A549 (cell line): ENCODE measurements around the gene FXYD2. TPM values are rescaled to one million over a fixed set of nuclear protein-coding genes. Genes with fewer than 3 reads are reported as not detected.

Experiments
- ATAC-seq, 2 experiments: fragments of 200-7000 bp in 1 of 2; fragments of >200 bp in 1 of 2; cut with Nextera tagmentation in 1 of 2; cut with Tn5 transposase in 1 of 2; 3 replicates each; pipeline versions ENCODE4 v1.8.0 to v1.9.1; 2018 to 2020; ENCODE audit warnings: mild to moderate bottlenecking in 1 of 2, moderate library complexity in 1 of 2
- CTCF ChIA-PET: fragments of 300-600 bp; sonication (Branson Sonifier 250); formaldehyde crosslinking; extraction: SDS; loops from one replicate; lab custom pipeline; 2021; ENCODE audit warnings: antibody characterized with exemption, inconsistent platforms; lab: Yijun Ruan, JAX
- POLR2A ChIA-PET: fragments of 350-600 bp; formaldehyde crosslinking; extraction: SDS; loops from one replicate; lab custom pipeline; 2021; ENCODE audit warnings: antibody characterized with exemption, inconsistent platforms; lab: Yijun Ruan, JAX
- DNase-seq, 2 experiments: peaks; one replicate each; pipeline versions ENCODE4 v3.0.0 to v3.0.0-alpha.2; 2011 to 2016; ENCODE audit warnings: low read depth in 1 of 2, low spot score in 1 of 2
- FAIRE-seq: peaks from 2 replicates; lab custom pipeline; 2011; peaks lifted over from hg19 to GRCh38; lab: Jason Lieb, UNC
- H3K27ac ChIP-seq, 2 experiments: fragments of >200 bp; sonication (Bioruptor Twin); formaldehyde crosslinking; 3 replicates each; pipeline ENCODE4 v1.5.1; 2016 to 2017
- H3K4me1 ChIP-seq: fragments of >200 bp; sonication (Bioruptor Twin); formaldehyde crosslinking; 3 replicates; pipeline ENCODE4 v1.6.1; 2016
- H3K4me2 ChIP-seq: fragments of >200 bp; sonication (Bioruptor Twin); formaldehyde crosslinking; 3 replicates; pipeline ENCODE4 v1.6.1; 2016
- H3K4me3 ChIP-seq: fragments of >200 bp; sonication (Bioruptor Twin); formaldehyde crosslinking; 3 replicates; pipeline ENCODE4 v1.5.1; 2016
- H3K9me3 ChIP-seq: fragments of >200 bp; sonication (Bioruptor Twin); formaldehyde crosslinking; 3 replicates; pipeline ENCODE4 v1.6.1; 2016
- CHD2 ChIP-seq: fragments of 150-350 bp; IDR thresholded peaks from 2 replicates; pipeline ENCODE4 v1.6.1; 2014; ENCODE audit warnings: low read length; ENCODE audit not compliant: partially characterized antibody
- EHMT2 ChIP-seq: fragments of 200-600 bp; sonication (generic); IDR thresholded peaks from 2 replicates; pipeline ENCODE4 v1.6.1; 2016; ENCODE audit warnings: antibody characterized with exemption, low read depth, mild to moderate bottlenecking, moderate library complexity
- EP300 ChIP-seq, 2 experiments: fragments of >200 bp; sonication (Bioruptor Twin); formaldehyde crosslinking; IDR thresholded peaks; 2 replicates in 1 of 2; 3 replicates in 1 of 2; pipeline ENCODE4 v1.6.1; 2016 to 2017
- HOXB5 ChIP-seq: fragments of 250-450 bp; sonication (Bioruptor Pico); IDR thresholded peaks from 2 replicates; pipeline ENCODE4 v1.5.0; 2020; ENCODE audit warnings: mild to moderate bottlenecking, moderate library complexity
- KDM1A ChIP-seq: fragments of 200-600 bp; sonication (generic); IDR thresholded peaks from 2 replicates; pipeline ENCODE4 v1.6.1; 2016; ENCODE audit warnings: low read depth, mild to moderate bottlenecking
- KDM5A ChIP-seq: fragments of 200-600 bp; sonication (generic); IDR thresholded peaks from 2 replicates; pipeline ENCODE4 v1.6.1; 2016; ENCODE audit warnings: antibody characterized with exemption, mild to moderate bottlenecking
- MAZ ChIP-seq: fragments of 150-350 bp; IDR thresholded peaks from 2 replicates; pipeline ENCODE4 v1.6.1; 2014; ENCODE audit warnings: antibody characterized with exemption, low read depth, low read length, borderline replicate concordance
- MYC ChIP-seq: IDR thresholded peaks from 2 replicates; pipeline ENCODE4 v1.6.1; 2012; ENCODE audit warnings: mild to moderate bottlenecking, inconsistent platforms, low read length, improper control_type of control experiment, borderline replicate concordance
- RARB ChIP-seq: fragments of 250-450 bp; sonication (Bioruptor Pico); IDR thresholded peaks from 2 replicates; pipeline ENCODE4 v1.8.0; 2021; ENCODE audit warnings: mild to moderate bottlenecking, moderate library complexity
- ZFP36 ChIP-seq: fragments of 450-650 bp; IDR thresholded peaks from 2 replicates; pipeline ENCODE4 v1.6.1; 2014; ENCODE audit warnings: borderline replicate concordance; ENCODE audit not compliant: partially characterized antibody
- ZSCAN20 ChIP-seq: fragments of 250-450 bp; sonication (Bioruptor Pico); IDR thresholded peaks from 2 replicates; pipeline ENCODE4 v1.8.0; 2022; ENCODE audit warnings: mild to moderate bottlenecking, moderate library complexity
- WGBS: methylation state at CpG from one replicate; pipeline ENCODE4 v1.1.6; 2017; ENCODE audit errors: missing lambda C conversion rate; 5-methylcytosine and 5-hydroxymethylcytosine counted together
- polyA plus RNA-seq, 4 experiments: library from polyadenylated mRNA; depleted of rRNA in 3 of 4; stranded (reverse); fragments of >200 nt; fragmentation: RNase III in 1 of 4; extraction: RNeasy Plus Mini Kit Qiagen cat#74134 plus additional on column Dnase treatment in 1 of 4; gene quantifications; 2 replicates in 3 of 4; 3 replicates in 1 of 4; pipeline ENCODE4 v1.2.3, GENCODE V29; 2011 to 2017
- TF ChIP-seq, protein P1 (sequence below): fragments of 150-350 bp; IDR thresholded peaks from 2 replicates; pipeline ENCODE4 v1.6.1; 2014; ENCODE audit warnings: low read depth, mild to moderate bottlenecking, low read length
- TF ChIP-seq, protein P2 (sequence below): fragments of 250-450 bp; sonication (Bioruptor Pico); IDR thresholded peaks from 2 replicates; pipeline ENCODE4 v1.5.0; 2021; ENCODE audit warnings: mild to moderate bottlenecking, moderate library complexity, borderline replicate concordance
- TF ChIP-seq, protein P3 (sequence below): fragments of 200-600 bp; sonication (generic); IDR thresholded peaks from 2 replicates; pipeline ENCODE4 v1.6.1; 2016; ENCODE audit warnings: antibody characterized with exemption, mild to moderate bottlenecking, moderate library complexity
- TF ChIP-seq, protein P4 (sequence below): fragments of >200 bp; sonication (Bioruptor Twin); formaldehyde crosslinking; IDR thresholded peaks from 3 replicates; pipeline ENCODE4 v1.6.1; 2016

FXYD2 gene
- polyA plus RNA-seq, 2 of the 4 experiments (the other 2 are of a cell fraction) = 25.9 to 55.6 TPM

DNA sequence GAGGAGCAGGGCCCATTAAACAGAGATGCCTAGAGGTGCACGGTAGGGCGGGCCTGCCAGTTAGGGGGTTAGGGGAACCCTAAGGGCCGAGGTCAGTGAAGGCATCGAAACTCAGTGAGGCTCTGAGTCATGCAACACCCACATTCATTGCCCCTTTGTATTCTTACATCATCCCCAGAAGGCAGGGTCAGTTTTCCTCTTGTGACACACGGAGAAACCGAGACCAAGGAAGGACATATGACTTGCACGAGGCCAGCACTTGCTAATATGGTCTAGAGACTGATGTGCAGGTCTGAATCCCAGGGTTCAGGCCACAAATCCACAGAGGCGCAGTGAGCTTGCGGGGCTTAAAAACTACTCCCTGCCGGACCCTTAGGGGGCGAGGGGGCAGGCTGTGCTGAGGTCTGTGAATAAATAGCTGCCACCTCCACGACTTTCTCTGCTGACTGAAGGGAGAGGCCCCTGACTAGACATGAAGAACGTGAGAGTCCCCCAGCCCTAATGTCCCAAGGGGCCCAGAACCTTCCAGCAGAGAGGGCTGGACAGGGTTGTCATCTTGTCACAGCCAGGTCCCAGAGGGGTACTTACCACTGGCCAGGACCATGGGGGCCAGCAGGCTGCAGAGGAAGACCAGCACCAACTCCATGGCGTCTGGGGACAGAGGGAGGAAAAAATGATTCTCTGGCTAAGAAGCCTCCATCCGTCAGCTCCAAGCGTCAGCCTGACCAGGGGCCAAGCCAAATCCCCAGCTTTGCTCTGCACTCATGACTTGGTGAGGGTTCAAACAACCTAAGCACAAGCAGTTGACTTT, 17.8 kb upstream of the FXYD2 start (continued):
- TF ChIP-seq, protein P1, sequence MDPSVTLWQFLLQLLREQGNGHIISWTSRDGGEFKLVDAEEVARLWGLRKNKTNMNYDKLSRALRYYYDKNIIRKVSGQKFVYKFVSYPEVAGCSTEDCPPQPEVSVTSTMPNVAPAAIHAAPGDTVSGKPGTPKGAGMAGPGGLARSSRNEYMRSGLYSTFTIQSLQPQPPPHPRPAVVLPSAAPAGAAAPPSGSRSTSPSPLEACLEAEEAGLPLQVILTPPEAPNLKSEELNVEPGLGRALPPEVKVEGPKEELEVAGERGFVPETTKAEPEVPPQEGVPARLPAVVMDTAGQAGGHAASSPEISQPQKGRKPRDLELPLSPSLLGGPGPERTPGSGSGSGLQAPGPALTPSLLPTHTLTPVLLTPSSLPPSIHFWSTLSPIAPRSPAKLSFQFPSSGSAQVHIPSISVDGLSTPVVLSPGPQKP = no peak
- TF ChIP-seq EP300 (IDR thresholded peaks at IDR 0.05) (no peak), MYC (no peak), EHMT2 (no peak), KDM1A (no peak)
- TF ChIP-seq, protein P2, sequence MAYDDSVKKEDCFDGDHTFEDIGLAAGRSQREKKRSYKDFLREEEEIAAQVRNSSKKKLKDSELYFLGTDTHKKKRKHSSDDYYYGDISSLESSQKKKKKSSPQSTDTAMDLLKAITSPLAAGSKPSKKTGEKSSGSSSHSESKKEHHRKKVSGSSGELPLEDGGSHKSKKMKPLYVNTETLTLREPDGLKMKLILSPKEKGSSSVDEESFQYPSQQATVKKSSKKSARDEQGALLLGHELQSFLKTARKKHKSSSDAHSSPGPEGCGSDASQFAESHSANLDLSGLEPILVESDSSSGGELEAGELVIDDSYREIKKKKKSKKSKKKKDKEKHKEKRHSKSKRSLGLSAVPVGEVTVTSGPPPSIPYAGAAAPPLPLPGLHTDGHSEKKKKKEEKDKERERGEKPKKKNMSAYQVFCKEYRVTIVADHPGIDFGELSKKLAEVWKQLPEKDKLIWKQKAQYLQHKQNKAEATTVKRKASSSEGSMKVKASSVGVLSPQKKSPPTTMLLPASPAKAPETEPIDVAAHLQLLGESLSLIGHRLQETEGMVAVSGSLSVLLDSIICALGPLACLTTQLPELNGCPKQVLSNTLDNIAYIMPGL (CRISPR knock-in tag) = no peak
- TF ChIP-seq, protein P3, sequence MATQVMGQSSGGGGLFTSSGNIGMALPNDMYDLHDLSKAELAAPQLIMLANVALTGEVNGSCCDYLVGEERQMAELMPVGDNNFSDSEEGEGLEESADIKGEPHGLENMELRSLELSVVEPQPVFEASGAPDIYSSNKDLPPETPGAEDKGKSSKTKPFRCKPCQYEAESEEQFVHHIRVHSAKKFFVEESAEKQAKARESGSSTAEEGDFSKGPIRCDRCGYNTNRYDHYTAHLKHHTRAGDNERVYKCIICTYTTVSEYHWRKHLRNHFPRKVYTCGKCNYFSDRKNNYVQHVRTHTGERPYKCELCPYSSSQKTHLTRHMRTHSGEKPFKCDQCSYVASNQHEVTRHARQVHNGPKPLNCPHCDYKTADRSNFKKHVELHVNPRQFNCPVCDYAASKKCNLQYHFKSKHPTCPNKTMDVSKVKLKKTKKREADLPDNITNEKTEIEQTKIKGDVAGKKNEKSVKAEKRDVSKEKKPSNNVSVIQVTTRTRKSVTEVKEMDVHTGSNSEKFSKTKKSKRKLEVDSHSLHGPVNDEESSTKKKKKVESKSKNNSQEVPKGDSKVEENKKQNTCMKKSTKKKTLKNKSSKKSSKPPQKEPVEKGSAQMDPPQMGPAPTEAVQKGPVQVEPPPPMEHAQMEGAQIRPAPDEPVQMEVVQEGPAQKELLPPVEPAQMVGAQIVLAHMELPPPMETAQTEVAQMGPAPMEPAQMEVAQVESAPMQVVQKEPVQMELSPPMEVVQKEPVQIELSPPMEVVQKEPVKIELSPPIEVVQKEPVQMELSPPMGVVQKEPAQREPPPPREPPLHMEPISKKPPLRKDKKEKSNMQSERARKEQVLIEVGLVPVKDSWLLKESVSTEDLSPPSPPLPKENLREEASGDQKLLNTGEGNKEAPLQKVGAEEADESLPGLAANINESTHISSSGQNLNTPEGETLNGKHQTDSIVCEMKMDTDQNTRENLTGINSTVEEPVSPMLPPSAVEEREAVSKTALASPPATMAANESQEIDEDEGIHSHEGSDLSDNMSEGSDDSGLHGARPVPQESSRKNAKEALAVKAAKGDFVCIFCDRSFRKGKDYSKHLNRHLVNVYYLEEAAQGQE = no peak

DNA sequence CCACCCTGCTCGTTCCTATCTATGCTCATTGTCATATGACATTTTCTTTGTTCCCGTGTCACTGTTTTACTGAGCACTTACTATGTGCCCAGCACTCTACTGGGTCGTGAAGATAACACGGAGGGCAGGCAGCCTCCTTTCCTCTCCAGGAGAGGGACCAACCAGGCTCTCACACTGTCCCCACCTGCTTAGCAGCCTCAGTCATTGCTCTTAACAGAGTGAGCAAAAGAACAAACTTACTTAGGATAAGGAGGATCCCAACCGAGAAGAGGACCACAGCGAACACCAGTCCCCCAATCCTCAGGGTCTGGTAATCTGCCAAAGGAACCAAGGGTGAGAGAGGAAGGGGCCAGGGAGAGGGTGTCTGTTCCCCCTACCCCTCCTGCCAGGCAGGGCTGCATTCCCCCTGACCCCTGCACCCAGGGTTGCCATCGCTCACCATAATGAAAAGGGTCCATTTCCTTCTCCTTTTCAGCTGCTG, 17.0 kb upstream of the FXYD2 start:
- DNase-seq (no peak), ATAC-seq (no peak)
- Histone ChIP-seq H3K4me2 (no peak overlapping the region), H3K9me3 (no peaks in the 10 kb centered on the region)
- TF ChIP-seq KDM5A (no peak), CHD2 (no peak), ZSCAN20 (CRISPR knock-in tag) (no peak), HOXB5 (CRISPR knock-in tag) (no peak), KDM1A (no peak), ZFP36 (no peak), MAZ (no peak), RARB (no peak)
- TF ChIP-seq, protein P4, sequence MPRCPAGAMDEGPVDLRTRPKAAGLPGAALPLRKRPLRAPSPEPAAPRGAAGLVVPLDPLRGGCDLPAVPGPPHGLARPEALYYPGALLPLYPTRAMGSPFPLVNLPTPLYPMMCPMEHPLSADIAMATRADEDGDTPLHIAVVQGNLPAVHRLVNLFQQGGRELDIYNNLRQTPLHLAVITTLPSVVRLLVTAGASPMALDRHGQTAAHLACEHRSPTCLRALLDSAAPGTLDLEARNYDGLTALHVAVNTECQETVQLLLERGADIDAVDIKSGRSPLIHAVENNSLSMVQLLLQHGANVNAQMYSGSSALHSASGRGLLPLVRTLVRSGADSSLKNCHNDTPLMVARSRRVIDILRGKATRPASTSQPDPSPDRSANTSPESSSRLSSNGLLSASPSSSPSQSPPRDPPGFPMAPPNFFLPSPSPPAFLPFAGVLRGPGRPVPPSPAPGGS = no peak
- TF ChIP-seq, all 56 proteins: peak for 0
- CTCF ChIA-PET = interaction anchor here (1.1 to 7.8 kb wide), 4 partner anchors 33 to 357 kb away, joined by 3 to 192 read pairs (median 24); no protein-coding TSS in a partner anchor
- H3K4me3 ChIP-seq = no peak overlapping the region
- no peak overlapping the region for H3K27ac ChIP-seq
- WGBS = 74% methylated on average over 7 of the region's 7 CpGs
- POLR2A ChIA-PET = no interaction called here
- no peaks in the 10 kb centered on the region for H3K4me1 ChIP-seq
- no peak for FAIRE-seq
